AML-193 (cell line): ENCODE results near the gene PGC.

Experiments used
- DNase-seq, 2 experiments: peaks; one replicate each; lab custom pipeline; 2025; lab: John Stamatoyannopoulos, UW

The PGC gene

DNA sequence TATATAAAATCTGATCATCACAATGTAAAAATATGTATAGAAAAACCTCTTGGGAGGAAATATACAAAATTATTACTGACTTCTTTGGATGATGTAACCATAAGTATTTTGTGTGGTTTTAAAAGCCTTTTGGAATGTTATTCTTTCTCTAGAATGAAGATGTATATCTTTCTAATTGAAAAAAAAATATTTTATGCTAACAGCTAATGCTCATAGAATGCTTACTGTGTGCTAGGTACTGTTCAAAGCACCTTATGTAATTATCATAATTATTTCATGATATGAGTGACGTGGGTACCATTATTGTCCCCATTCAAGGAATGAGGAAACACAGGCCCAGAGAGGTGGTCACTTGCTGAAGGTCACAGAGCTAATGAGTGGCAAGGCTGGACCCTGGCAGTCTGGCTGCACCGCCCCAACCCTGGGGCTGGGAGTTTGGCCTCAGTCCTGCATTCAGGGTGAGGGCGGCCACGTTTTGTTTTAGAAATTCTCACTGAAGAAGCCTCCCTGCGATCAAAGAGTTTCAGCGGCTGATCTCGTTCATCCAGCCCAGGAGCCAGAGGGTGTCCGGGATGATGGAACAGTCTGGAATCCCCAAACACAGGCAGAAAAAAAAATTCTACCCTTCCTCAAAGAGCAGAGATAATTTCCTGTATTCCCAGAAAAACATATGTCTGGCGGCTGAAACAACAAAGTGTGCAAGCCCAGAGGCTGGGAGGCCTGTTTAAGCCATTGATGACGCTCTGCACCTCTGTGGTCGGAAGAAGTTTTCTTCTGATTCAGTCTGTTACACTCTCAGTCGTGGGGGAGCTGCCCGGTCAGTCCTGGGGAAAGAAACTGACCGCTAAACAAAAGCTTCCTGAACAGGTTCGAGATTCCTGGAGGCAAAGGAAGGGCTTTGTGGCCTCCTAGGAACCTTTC lies 49.1 kb downstream of the PGC start:
- DNase-seq: no peak

DNA sequence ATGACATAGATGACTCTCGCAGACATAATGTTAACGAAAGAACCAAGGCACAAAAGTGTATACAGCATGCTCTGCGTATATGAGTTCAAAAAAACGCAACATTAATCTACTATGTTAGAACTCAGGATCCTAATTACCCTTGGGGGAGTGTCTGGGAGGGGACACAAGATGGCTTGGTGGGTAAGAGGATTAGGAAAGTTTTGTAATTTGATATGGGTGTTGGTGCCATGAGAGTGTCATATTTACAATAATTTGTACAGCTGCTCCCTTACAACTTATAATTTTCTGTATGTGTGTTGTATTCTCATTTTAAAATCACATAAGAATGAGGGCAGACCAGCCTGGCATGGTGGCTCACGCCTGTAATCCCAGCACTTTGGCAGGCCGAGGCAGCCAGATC lies 50.4 kb downstream of the PGC start:
- no peak for DNase-seq

DNA sequence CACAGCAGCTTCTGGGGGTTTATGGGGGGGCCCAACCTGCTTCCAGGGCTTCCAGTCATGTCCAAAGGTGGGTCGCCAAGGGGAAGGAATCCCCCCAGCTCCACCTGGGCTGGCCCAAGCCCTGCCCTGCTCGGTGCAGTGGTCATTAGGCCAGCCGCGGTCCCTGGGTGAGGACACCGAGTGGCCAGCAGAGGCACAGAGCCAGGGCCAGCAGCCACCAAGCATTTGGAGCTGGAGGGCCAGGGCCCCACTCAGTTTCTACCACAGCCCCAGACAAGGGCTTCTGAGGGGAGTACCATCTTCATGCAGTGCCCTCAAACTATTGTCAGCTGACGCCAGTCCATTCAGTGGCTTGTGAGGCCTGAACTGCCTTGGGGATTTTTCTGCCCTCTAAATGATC lies 51.4 kb downstream of the PGC start:
- DNase-seq: no peak

DNA sequence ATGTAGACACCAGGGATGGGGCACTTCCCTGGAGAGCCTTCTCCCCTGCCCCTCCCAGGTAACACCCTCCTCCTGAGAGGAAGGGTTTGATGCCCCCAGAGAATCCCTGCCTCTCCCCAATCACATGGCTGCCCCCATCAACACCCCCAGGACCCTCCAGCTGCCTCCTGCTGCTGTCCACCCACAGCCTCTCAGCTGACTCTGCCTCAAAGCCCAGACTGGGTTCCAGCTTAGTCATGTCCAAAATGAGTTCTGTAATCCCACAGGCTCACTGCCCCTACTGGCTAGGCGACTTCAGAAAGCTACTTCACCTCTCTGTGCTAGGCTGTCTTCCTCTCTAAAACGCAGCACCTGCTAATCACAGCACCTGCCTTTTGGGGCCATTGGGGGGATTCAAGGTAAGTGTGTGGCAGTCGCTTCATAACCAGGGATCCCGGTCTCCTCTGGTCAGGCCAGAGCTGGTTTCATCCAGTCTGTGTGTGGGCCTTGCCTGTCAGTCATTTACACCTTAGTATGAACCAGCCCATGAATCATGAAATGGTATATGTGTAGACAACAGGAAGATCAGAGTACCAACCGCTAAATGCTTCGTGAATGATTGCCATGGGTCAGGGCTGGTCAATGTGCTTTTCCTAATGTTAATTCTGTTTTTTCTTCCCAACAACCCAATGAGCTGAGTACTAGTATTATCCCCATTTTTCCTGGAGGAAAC lies 52.2 kb downstream of the PGC start:
- no peak for DNase-seq

DNA sequence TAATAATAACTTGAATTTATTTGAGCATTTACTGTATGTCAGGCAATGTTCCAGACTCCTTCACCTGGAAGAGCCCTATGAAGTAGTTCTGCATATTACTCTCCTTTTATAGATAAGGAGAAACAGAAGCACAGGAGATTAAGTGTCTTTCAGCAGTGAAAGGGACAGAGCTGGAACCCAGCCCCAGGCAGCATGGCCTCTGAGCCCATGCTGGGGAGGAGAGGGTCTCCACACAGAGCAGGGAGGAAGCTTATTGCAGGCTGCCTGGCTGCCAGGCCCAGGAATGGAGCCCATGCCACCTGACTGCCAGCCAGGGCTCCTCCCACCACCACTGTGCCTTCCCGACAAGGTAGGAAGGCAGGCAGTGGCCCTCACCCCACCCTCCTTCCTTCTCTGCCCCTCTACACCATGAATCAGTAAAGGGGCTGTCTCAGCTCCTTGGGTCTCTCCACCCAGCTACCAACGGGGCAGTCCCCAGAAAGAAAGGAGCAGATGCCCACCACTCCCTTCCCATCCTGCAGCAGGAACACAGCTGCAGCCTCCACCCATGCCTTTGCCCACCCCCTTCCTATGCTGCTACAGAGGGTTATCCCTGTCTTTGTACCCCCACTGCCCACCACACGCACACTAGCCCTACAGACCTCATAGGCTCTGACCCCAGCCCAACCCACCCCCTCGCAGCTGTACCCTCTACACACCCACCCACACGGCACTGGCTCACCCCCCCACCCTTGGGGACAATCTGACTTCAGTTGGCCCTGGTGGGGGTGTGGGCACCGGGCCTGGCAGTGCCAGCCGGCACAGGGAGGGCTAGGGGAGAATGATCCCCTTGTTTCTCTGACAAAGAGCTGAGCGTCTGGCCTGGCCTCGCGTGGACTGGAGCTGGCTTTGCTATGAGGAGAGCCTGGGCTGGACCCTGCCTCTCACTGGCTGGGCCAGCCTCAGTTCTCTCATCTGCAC lies 53.6 kb downstream of the PGC start:
- DNase-seq: no peak

DNA sequence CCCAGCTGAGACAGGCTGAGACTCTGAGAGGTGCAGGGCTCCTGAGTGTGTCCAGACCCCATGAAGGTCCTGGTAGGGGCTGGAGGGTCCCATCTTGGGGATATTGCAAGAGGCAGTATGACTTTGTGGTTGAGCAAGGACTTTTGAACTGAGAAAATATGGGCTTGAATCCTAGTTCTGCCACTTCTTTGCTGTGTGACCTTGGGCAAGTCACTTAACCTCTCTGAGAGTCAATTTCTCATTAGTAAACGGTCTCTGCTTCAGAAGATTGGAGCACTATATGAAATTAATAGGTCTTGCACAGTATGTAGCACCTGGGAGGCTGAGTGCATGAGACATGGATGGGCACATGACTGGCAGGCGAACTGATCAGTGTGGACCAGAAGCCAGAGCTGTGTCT lies 54.5 kb downstream of the PGC start:
- DNase-seq: no peak

DNA sequence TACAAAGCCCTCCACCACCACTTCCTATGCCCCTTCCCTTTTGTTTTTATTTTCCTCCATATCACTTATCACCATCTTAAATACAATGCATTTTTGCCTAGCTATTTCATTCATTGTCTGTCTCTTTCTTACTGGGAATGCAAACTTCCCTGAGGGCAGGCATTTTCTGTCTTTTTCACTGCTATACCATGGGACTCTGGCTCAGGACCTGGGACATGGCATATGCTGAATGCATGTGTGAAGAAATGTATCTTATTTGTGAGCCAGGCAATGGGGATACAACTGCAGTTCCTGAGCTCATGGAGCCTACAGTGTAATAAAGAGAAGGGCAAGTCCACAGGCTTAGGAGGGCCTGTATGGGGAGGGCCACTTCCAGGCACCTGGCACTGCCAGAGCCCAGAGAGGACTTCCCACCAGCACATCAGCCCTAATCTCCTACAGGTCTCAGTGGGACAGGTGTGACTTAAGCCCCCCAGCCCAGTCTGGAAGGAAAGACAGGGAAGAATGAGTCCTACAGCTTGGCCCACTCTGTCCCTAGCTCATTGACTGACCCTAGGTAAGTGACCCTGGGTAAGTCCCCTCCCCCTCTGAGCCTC lies 55.0 kb downstream of the PGC start:
- no peak for DNase-seq

DNA sequence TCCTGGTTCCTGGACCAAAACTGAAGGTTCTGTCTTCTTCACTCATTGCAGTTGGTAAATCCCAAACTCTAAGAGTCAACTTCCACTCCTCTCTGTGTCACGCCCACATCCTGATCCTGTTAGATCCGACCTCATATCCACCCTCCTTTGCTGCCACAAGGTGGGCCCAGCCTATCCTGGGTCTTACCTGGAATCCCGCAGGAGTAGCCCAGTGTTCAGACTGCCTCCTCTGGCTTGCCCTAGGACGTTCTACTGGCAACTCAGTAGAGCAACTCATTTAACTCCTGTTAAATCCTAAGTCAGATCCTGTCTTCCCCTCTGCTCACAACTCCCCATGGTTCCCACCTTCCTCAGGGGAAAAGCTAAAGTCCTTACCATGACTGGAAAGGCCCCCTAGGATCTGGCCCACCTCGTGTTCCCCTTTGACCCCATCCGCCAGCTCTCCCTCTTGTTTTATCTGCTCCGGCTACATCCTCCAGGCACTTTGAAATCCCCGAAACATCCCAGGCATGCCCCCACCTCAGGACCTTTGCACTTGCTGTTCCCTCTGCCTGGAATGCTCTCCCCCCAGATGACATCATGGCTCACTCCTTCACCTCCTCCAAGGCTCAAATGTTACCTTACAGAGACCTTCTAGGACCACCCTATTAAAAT lies 55.6 kb downstream of the PGC start:
- no peak for DNase-seq

DNA sequence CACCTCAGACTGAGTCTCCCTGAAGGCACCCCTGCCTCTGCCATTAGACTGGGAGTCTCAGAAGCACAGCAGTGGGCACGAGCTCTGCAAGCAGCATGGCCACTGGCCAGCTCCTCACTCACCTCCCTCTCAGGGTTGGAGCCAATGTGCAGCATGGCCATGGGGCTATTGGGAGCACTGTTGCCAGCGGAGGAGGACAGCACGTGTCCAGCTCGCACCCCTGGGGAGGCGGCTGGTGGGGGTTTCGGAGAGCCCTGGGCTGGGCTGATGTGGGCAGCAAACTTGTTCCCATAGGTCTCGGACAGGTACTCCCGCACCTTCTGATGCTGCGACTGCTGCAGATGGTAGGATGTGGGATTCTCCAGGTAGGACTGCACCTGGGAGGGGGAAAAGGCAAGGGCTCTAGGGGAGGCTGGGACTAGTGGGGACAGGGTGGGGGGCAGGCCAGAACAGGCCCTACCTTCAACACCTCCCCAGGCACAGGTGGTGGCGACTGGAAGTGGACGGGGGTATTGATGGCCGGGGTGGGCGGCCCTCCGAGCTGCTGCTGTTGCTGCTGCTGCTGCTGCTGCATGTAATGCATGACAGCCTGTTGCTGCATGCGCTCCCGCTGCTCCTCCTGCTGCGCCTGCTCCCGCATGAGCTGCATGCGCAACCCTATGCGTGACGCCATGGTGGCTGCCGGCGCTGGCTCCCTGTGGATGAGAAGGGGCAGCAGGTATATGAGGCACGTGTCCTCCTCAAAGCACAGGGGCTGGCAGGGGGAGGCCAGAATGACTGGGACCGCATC lies 56.5 kb downstream of the PGC start:
- no peak for DNase-seq

DNA sequence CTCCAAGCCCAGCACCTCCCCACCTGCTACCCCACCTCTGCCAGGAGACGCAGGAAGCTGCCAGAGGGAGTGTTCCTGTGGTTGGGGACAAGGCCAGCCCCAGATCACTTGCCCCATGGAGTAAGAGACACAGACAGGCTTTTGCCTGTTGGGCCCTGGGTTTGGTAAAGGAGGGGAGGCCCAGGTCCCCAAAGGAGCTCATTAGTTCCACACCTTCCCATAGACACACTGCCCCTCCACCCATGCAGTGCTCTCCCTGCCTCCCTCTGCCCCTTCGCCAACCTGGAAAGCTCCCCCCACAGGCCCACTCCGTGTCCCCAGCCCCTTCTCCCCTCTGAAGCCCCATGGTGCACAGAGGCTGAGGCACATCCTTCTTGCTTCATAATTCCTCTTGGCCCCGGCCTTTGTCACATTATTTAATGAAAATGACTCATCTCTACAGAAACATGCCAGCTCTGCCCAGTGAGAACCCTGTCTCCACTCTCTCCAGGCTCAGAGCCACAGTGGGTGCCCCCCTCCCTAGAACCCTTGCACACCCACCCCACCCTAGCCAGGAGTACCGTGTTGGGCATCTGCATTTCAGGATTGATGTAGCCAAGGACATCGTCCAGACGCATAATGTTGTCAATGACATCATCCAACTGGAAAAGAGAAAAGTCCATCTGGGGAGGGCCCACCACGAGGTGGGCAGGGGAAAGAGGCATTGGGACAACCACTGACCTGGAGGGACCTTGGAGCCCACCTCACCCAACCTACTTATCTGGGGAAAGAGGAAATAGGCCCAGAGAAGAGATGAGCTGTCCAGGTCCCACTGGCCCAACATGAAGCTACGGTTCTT lies 57.8 kb downstream of the PGC start:
- DNase-seq: no peak

DNA sequence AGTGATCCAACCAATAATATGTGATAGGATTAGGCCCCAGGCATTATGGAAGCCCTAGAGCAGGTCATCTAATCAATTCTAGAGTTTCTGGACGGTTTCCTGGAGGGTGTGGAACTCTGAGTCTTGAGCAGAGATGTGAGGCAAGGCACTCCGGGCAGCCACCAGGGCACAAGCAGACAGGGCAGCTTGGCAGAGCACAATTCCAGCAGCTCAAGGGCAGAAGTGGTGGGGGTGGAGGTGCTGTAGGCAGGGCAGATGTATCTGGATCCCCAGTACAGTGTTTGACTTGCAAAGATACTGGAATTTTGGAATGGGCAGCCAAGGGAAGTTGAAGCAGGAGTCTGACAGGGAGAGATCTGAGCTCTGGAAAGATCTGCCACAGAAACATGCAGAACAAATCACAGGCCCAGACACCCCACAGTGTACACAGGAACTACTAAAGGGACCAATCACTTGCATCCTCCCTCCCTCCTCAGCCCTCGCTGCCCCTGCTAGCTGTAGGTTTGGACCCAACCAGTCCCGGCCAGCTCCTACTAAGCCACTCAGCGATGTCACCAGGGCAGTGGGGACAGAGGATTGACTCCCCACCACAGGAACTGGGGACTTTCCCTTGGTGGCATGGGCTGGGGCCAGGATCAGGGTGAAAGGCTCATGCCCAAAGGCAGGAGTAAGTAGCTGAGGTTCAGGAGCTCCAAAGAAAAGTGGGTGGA lies 58.8 kb downstream of the PGC start:
- DNase-seq: no peak

DNA sequence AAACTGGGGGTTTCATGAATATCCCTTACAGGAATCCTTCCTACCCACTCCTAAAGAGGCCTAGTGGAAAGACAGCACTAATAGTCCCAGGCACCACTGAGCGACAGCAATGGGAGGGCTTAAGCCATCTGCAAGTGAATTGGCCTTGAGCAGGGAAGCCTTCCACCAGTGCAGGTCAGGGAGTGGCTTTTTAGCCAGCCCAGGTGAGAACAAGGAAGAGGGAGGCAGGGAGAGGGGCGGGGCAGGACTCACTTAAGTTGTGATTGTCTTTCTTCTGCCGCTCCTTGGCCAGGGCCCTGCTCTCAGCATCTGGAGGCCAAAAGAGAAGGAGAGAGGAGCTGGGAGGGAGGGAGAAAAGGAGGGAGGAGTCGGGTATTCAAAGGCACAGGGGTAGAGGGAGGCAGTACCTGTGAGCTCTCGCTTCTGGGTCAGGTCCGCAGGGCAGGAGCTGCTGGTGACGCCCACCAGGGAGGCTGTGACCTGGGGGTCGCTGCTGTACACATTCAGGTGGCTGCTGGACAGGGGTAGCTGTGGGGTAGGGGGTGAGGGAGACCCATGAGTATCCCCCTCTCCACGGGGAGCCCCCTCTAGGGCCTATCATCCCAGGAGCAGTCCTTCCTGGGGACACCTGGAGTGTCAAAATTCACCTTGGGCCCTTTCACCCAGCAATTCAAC lies 59.6 kb downstream of the PGC start:
- DNase-seq: no peak
